ENCODE data around the gene UCKL1.
A peak's percentile ranks its signal among the peaks of the same experiment; 100 is the strongest.

UCKL1 gene

GRCh38 chr20:63895952-63896263 is 60.3 kb downstream of the UCKL1 start:
- TF ChIP-seq CTCF (IDR thresholded peaks at IDR 0.05; ENCODE audit: low read depth, low read length) = no peak
- H3K27ac ChIP-seq = peak overlapping the region; percentile 75
- H3K9me3 ChIP-seq (ENCODE audit: severe bottlenecking) = no peaks in the 10 kb centered on the region
- H3K4me3 ChIP-seq (ENCODE audit: low read depth, low read length) = peak overlapping the region; percentile 62
- no peaks in the 10 kb centered on the region for H3K27me3 ChIP-seq (ENCODE audit: insufficient read depth, low read depth, severe bottlenecking)
- no peak for DNase-seq
- H3K36me3 ChIP-seq = no peaks in the 10 kb centered on the region; the same call in none of the 2 replicates

GRCh38 chr20:63895202-63895951 is 60.8 kb downstream of the UCKL1 start:
- TF ChIP-seq CTCF (IDR thresholded peaks at IDR 0.05; ENCODE audit: low read depth, low read length) = no peak
- Histone ChIP-seq H3K27me3 (ENCODE audit: insufficient read depth, low read depth, severe bottlenecking) (no peaks in the 10 kb centered on the region), H3K4me3 (ENCODE audit: low read depth, low read length) (peak overlapping the region; percentile 62), H3K27ac (peak overlapping the region; percentile 75), H3K9me3 (ENCODE audit: severe bottlenecking) (no peaks in the 10 kb centered on the region), H3K36me3 (no peaks in the 10 kb centered on the region; the same call in none of the 2 replicates)
- no peak for DNase-seq

GRCh38 chr20:63894358-63895201 is 61.6 kb downstream of the UCKL1 start, which contains the start of gene DNAJC5:
TSS of gene DNAJC5 (plus strand) at chr20:63895126. CDS start at chr20:63928346, 33,220 bp downstream.
- TF ChIP-seq CTCF (IDR thresholded peaks at IDR 0.05; ENCODE audit: low read depth, low read length) = no peak
- DNase-seq = peak; percentile 88
- H3K36me3 ChIP-seq = no peaks in the 10 kb centered on the region; the same call in none of the 2 replicates
- no peaks in the 10 kb centered on the region for H3K9me3 ChIP-seq (ENCODE audit: severe bottlenecking)
- H3K4me3 ChIP-seq (ENCODE audit: low read depth, low read length) = peak within 1 kb of the TSS; percentile 62
- peak within 1 kb of the TSS; percentile 75 for H3K27ac ChIP-seq
- no peaks in the 10 kb centered on the region for H3K27me3 ChIP-seq (ENCODE audit: insufficient read depth, low read depth, severe bottlenecking)

GRCh38 chr20:63893999-63894357 is 62.2 kb downstream of the UCKL1 start:
- H3K9me3 ChIP-seq (ENCODE audit: severe bottlenecking) = no peaks in the 10 kb centered on the region

GRCh38 chr20:63892402-63892801 is 63.8 kb downstream of the UCKL1 start:
- DNase-seq = no peak
- no peak for TF ChIP-seq CTCF (IDR thresholded peaks at IDR 0.05; ENCODE audit: low read depth, low read length)
- no peaks in the 10 kb centered on the region for H3K9me3 ChIP-seq (ENCODE audit: severe bottlenecking)
- H3K27ac ChIP-seq = no peak overlapping the region
- H3K36me3 ChIP-seq = no peaks in the 10 kb centered on the region; the same call in 1 of the 2 replicates
- H3K4me3 ChIP-seq (ENCODE audit: low read depth, low read length) = no peak overlapping the region
- no peaks in the 10 kb centered on the region for H3K27me3 ChIP-seq (ENCODE audit: insufficient read depth, low read depth, severe bottlenecking)

More at GRCh38 chr20:63893999-63894357, 62.2 kb downstream of the UCKL1 start:
- no peak for TF ChIP-seq CTCF (IDR thresholded peaks at IDR 0.05; ENCODE audit: low read depth, low read length)
- Histone ChIP-seq H3K27ac (no peak overlapping the region), H3K27me3 (ENCODE audit: insufficient read depth, low read depth, severe bottlenecking) (no peaks in the 10 kb centered on the region), H3K4me3 (ENCODE audit: low read depth, low read length) (peak overlapping the region; percentile 46; the same call in 1 of the 2 replicates), H3K36me3 (no peaks in the 10 kb centered on the region; the same call in none of the 2 replicates)
- no peak for DNase-seq
